HL-60 (cell line): ENCODE measurements around the gene C9.

Source experiments
- DNase-seq, 2 experiments: peaks; one replicate each; pipeline ENCODE4 v3.0.0-alpha.2; 2010 to 2020; ENCODE audit warnings: low read depth in 1 of 2, low spot score in 1 of 2
- H3K27ac ChIP-seq: fragments of 250-450 bp; sonication (Bioruptor Pico); replicated peaks from 2 replicates; pipeline ENCODE4 v1.5.1; 2020; ENCODE audit warnings: mild to moderate bottlenecking, moderate library complexity
- H3K27me3 ChIP-seq: fragments of 250-450 bp; sonication (Bioruptor Pico); 2 replicates; pipeline ENCODE4 v1.5.1; 2021; ENCODE audit warnings: mild to moderate bottlenecking, moderate library complexity; ENCODE audit not compliant: insufficient read depth, poor library complexity, severe bottlenecking
- H3K4me3 ChIP-seq: replicated peaks from 2 replicates; pipeline ENCODE4 v1.5.1; 2011; ENCODE audit warnings: mild to moderate bottlenecking, control low read depth, low read length; ENCODE audit not compliant: insufficient read depth
- GABPA ChIP-seq: IDR thresholded peaks from 2 replicates; pipeline ENCODE4 v1.6.1; 2012; ENCODE audit warnings: low read depth
- POLR2AphosphoS5 ChIP-seq: IDR thresholded peaks from 2 replicates; pipeline ENCODE4 v1.6.1; 2012; ENCODE audit warnings: low read depth
- SPI1 ChIP-seq: IDR thresholded peaks from 2 replicates; pipeline ENCODE4 v1.6.1; 2012; ENCODE audit warnings: low read depth, mild to moderate bottlenecking, borderline replicate concordance
- TF ChIP-seq, protein P1 (sequence below): IDR thresholded peaks from 2 replicates; pipeline ENCODE4 v1.6.1; 2012; ENCODE audit warnings: low read depth; ENCODE audit not compliant: insufficient replicate concordance
- TF ChIP-seq, protein P2 (sequence below): IDR thresholded peaks from one replicate; pipeline ENCODE4 v1.5.1; 2011; ENCODE audit warnings: low read length, control low read depth, inconsistent platforms; ENCODE audit not compliant: insufficient read depth

C9 gene

DNA sequence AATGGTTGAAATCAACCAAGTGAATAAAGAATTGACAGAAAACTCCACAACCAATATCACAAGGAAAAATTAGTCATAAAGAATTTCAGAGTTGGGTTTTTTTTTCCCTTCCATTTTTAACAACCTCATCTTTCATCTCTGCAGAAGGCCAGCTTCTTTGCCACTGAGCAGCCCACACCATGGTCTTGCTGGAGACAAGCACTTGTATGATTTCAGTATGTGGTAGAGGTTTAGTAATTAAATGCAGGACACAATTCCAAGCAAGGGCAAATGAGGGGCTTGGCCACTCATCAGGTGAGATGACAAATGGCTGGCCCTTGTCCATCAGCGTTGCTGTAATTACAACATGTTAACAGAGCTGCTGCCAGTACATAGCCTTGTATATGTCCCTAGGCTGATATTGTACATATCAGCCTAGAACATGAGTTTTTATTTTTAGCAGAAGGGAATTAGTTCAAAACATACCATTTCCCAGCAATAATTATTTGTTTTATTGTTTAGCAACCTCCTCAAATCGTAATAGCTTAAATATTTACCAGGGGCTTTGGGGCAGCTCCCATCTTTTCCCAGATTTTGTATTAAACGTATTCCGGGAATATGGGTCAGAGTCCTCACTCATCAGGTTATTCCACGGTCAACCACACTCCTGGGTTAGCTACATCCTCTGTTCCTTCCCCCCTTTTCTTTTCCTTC is 5.0 kb upstream of the C9 start:
- no peak overlapping the region for H3K27ac ChIP-seq
- H3K4me3 ChIP-seq: no peak overlapping the region
- TF ChIP-seq SPI1: no peak
- TF ChIP-seq, protein P1, sequence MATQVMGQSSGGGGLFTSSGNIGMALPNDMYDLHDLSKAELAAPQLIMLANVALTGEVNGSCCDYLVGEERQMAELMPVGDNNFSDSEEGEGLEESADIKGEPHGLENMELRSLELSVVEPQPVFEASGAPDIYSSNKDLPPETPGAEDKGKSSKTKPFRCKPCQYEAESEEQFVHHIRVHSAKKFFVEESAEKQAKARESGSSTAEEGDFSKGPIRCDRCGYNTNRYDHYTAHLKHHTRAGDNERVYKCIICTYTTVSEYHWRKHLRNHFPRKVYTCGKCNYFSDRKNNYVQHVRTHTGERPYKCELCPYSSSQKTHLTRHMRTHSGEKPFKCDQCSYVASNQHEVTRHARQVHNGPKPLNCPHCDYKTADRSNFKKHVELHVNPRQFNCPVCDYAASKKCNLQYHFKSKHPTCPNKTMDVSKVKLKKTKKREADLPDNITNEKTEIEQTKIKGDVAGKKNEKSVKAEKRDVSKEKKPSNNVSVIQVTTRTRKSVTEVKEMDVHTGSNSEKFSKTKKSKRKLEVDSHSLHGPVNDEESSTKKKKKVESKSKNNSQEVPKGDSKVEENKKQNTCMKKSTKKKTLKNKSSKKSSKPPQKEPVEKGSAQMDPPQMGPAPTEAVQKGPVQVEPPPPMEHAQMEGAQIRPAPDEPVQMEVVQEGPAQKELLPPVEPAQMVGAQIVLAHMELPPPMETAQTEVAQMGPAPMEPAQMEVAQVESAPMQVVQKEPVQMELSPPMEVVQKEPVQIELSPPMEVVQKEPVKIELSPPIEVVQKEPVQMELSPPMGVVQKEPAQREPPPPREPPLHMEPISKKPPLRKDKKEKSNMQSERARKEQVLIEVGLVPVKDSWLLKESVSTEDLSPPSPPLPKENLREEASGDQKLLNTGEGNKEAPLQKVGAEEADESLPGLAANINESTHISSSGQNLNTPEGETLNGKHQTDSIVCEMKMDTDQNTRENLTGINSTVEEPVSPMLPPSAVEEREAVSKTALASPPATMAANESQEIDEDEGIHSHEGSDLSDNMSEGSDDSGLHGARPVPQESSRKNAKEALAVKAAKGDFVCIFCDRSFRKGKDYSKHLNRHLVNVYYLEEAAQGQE: no peak
- TF ChIP-seq GABPA: no peak
- no peak for TF ChIP-seq POLR2AphosphoS5
- TF ChIP-seq, protein P2, sequence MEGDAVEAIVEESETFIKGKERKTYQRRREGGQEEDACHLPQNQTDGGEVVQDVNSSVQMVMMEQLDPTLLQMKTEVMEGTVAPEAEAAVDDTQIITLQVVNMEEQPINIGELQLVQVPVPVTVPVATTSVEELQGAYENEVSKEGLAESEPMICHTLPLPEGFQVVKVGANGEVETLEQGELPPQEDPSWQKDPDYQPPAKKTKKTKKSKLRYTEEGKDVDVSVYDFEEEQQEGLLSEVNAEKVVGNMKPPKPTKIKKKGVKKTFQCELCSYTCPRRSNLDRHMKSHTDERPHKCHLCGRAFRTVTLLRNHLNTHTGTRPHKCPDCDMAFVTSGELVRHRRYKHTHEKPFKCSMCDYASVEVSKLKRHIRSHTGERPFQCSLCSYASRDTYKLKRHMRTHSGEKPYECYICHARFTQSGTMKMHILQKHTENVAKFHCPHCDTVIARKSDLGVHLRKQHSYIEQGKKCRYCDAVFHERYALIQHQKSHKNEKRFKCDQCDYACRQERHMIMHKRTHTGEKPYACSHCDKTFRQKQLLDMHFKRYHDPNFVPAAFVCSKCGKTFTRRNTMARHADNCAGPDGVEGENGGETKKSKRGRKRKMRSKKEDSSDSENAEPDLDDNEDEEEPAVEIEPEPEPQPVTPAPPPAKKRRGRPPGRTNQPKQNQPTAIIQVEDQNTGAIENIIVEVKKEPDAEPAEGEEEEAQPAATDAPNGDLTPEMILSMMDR: no peak
- H3K27me3 ChIP-seq: peaks cover 2% of the 10 kb centered on the region
- DNase-seq: no peak

DNA sequence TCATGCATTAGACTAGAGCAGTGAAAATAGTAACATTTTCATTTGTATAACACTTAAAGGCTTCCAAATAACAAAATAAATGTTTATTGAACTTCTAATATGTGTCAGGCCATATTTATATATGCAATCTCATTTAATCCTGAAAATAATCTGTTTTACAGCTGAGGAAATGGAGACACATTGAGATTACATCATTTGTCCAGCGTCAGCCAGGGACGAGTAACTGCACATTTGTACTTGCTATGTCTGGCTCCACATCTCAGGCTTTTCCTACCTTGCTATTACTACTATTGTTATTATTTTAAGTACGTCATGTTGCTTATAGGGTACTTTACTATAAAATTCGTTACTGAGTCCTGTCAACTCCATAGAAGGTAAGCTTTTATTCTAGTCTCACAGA is 3.8 kb upstream of the C9 start:
- peaks cover 2% of the 10 kb centered on the region for H3K27me3 ChIP-seq
- no peak overlapping the region for H3K4me3 ChIP-seq
- TF ChIP-seq GABPA (no peak), POLR2AphosphoS5 (no peak), SPI1 (no peak)
- TF ChIP-seq, protein P2: no peak
- TF ChIP-seq, protein P1: no peak
- no peak for DNase-seq
- no peak overlapping the region for H3K27ac ChIP-seq

DNA sequence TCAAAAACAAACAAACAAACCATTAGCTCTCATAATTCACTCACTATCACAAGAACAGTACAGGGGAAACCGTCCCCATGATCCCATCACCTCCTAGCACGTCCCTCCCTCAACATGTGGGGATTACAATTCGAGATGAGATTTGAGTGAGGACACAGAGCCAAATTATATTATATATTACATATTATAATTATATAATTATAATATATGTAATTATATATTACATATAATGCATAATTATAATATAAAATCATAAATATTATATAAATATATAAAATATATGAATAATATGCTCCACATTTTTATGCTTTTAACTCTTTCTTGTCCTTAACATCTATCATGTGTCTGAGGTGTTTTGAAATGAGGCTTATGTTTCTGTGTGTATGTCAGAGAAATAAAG is 3.4 kb upstream of the C9 start:
- Histone ChIP-seq H3K27ac (no peak overlapping the region), H3K27me3 (peaks cover 2% of the 10 kb centered on the region), H3K4me3 (no peak overlapping the region)
- TF ChIP-seq GABPA (no peak), POLR2AphosphoS5 (no peak), SPI1 (no peak)
- TF ChIP-seq, protein P2: no peak
- TF ChIP-seq, protein P1: no peak
- no peak for DNase-seq
